C4-2B (cell line): ENCODE data around the gene NRG2.

ENCODE experiments used
- H3K27ac ChIP-seq: fragments of 450-650 bp; 2 replicates; pipeline ENCODE4 v1.5.1; 2017
- ZFX ChIP-seq: fragments of 450-650 bp; IDR thresholded peaks from 2 replicates; pipeline ENCODE4 v1.6.1; 2017
- TF ChIP-seq, protein P1 (sequence below): fragments of 450-650 bp; conservative IDR thresholded peaks from 2 replicates; pipeline ENCODE4 v1.5.1; 2017; ENCODE audit warnings: mild to moderate bottlenecking

The NRG2 gene

DNA sequence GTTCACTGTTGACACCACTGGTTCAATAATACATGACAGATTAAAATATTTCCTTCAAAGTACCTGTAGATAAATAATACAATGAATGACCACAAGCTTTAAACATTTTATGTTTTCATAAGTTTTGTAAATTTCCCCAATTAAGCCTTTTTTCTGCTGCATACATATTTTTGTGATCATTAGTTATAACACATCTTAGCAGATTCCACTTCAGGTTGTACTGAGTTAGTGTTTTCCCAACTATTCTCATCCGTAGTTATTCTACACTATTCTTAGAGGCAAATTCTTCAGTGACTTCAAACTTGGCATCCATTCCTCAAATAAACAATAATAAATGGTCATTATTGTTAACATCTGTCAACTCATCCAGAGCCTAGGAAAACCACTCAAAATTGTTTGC lies 100.9 kb downstream of the NRG2 start:
- H3K27ac ChIP-seq, result no peak overlapping the region
- no peak for TF ChIP-seq ZFX
- TF ChIP-seq, protein P1, sequence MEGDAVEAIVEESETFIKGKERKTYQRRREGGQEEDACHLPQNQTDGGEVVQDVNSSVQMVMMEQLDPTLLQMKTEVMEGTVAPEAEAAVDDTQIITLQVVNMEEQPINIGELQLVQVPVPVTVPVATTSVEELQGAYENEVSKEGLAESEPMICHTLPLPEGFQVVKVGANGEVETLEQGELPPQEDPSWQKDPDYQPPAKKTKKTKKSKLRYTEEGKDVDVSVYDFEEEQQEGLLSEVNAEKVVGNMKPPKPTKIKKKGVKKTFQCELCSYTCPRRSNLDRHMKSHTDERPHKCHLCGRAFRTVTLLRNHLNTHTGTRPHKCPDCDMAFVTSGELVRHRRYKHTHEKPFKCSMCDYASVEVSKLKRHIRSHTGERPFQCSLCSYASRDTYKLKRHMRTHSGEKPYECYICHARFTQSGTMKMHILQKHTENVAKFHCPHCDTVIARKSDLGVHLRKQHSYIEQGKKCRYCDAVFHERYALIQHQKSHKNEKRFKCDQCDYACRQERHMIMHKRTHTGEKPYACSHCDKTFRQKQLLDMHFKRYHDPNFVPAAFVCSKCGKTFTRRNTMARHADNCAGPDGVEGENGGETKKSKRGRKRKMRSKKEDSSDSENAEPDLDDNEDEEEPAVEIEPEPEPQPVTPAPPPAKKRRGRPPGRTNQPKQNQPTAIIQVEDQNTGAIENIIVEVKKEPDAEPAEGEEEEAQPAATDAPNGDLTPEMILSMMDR, result no peak

DNA sequence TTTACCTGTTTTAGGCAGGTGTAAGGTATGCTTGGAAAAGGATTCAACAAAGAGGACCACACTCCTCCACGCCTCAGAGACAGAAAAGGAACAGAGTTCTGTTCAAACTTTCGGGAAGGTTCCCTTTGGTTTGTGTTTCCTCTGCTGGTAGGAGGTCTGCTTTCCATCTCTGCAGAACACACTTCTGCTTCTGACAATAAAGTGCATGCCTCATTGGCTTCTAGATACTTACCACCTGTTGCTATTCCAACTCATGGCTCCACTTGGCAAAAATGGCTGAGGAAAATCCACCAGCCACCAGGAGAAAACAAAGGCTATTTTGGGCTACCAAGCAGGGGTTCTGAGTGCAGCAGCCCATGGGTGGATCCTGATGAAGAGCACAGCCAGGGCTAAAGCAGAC lies 112.7 kb downstream of the NRG2 start:
- no peak overlapping the region for H3K27ac ChIP-seq
- no peak for TF ChIP-seq ZFX
- TF ChIP-seq, protein P1, result no peak

DNA sequence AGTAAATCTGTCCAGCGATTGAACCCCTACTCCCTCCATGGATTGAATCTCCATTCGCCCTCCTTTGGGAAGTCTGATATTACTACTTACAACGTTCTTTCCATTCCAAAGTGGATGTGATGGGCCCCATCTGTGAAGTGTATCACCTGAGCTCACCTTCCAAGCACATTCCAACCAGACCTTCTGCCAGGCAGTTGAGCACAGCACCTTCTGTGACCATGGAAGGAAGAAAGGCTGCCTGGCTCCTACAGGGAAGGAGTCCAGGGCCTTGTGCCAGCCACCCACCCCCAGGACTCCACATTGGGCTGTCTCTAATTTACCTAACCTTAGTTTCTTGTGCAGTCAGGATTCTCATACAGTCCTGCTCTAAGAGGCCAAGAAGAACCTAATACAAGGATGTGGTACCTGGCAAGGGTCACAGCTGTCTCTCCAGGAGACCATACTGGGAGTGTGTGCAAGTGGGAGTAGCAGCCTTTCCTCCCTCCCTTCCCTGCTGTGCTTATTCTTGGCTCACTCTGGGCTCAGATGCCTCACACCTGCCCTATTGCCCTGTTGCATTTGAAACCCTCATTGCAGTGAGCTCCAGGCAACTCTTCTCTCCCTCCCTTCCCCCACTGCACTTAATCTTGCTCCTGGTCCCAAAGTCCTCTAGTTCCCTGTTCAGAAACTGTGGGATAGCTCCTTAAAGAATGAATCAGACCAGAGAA lies 116.1 kb downstream of the NRG2 start:
- no peak overlapping the region for H3K27ac ChIP-seq
- TF ChIP-seq, protein P1, result no peak
- no peak for TF ChIP-seq ZFX

DNA sequence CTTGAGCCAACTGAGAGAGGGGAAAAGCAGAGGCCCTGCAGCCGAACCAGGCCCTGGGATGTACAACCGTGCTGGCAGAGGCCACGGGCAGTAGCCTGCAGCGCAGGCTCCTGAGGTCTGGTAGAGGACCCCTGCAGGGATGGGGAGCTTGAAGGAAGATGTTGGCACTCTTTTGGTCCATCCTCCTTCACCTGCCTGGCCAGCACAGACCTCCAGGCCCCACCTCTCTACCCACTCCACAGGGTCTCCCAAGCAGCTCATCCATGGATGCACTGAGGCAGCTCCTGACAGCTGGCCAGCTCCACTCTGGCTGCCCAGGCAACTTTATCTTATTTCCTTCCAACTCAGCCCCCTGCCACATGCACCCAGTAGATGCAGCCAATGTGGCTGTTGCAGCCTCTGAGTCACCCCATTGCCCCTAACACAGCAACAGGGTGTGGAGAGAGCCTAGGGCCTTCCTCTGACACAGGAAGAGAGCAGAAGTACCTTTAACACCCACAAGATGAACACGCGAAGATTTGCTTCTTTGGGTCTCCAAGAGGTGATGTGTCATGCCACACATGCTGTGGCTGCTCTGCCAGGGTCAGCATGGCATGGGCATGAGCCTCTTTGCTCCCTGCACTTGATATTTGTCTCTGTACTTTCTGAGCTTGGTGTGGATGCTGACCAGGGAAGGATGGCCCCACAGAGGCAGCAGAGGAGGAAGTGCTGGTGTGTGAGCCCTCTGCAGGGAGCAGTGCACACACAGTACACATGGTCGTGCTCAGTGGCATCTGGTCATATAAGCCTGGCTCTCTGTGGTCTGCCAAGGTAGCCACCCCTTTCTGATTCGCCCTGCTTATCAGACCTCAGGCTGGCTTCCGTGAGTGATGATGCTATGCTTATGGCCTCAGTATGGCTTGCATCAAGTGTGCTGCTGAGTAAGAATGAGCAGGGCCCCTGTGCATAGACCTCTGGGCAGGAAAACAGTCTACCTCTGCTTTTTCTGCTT lies 117.2 kb downstream of the NRG2 start:
- no peak overlapping the region for H3K27ac ChIP-seq
- TF ChIP-seq, protein P1, result no peak

DNA sequence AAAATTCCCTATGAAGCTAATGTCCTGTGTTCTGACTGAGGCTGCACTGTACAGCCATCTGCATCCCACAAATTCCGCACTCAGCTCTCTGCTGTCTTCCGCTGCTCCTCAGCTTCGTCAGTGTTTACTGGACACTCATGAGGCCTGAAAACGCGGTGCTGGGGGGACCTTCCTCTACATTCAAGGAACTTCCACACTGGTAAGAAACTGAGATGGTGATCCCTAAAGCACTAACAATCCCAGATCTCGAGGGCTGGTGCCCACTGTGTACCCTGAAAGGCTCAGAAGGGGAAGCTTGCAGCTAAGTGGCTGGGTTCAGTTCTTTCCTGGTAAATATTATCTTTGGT lies 117.9 kb downstream of the NRG2 start:
- H3K27ac ChIP-seq, result no peak overlapping the region
- no peak for TF ChIP-seq ZFX
- TF ChIP-seq, protein P1, result no peak

DNA sequence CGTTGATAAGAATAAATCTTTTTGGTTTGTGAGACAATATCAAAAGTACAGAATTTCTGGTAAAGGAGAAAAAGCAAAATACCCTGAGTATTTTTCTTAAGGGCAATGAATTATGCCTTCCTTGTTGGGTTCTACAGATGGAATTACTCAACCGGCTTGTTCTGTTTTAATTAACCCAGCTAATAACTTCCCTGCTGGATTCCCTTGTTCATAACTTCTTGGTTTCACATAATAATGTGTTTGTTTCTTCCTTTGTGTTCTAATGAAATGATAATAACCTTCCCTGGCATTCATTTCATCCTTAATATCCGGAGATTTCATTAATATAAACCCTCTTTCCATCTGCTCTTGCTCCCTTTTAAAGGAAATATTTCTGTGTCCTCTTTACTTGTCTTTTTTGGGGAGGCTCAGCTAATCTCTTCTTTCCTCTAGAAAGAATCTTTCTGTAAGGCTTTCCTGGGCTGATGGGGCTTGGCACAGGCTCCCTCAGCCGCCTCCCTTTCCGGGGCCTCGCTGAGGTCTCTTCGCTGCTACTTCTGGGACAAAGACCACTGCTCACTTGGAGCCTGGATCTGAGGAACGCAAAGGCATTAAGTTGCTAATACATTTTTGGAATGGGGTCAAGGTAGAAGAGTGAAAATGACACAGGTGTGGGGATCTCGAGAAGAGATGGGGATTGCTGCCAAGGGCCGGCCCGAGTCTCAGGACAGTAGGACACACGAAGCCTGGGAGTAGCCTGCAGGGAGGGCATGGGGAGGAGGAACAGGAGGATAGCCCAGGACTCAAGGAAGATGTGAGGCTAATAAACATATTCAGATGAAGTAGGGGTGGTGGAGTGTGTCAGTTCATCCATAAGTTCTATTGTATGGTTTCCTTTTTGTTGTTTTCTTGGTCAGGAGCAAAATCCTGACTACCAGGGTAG lies 118.5 kb downstream of the NRG2 start:
- TF ChIP-seq, protein P1, result no peak
- TF ChIP-seq ZFX, result no peak
- no peak overlapping the region for H3K27ac ChIP-seq
